H1 (cell line): ENCODE data around the gene MPRIP. TPM values are rescaled to one million over a fixed set of nuclear protein-coding genes. Genes with fewer than 3 reads are reported as not detected.

Source experiments
- CBX8 ChIP-seq: fragments of 300-800, 300-1000 bp; sonication (generic); IDR thresholded peaks from 2 replicates; pipeline ENCODE4 v1.7.1; 2016; ENCODE audit warnings: low read depth, low read length, borderline replicate concordance
- MAFK ChIP-seq: IDR thresholded peaks from 2 replicates; pipeline ENCODE4 v1.6.1; 2012; ENCODE audit warnings: low read depth, mild to moderate bottlenecking, improper control_type of control experiment, low read length
- SIRT6 ChIP-seq: IDR thresholded peaks from one replicate; pipeline ENCODE4 v1.7.1; 2012; ENCODE audit warnings: low read length, inconsistent platforms
- TAF7 ChIP-seq: optimal IDR thresholded peaks from 2 replicates; pipeline ENCODE3; 2011; ENCODE audit warnings: low read depth, mild to moderate bottlenecking, inconsistent platforms, low read length, moderate library complexity, borderline replicate concordance
- ZNF274 ChIP-seq: IDR thresholded peaks from 2 replicates; pipeline ENCODE4 v1.7.0; 2012; ENCODE audit warnings: low read length, borderline replicate concordance; ENCODE audit errors: extremely low read depth
- polyA plus RNA-seq, 7 experiments: library from polyadenylated mRNA; depleted of rRNA in 3 of 7; stranded (reverse) in 5 of 7; unstranded in 2 of 7; fragments of >200 nt in 5 of 7; fragments of 200-250 nt in 2 of 7; gene quantifications; 1 replicate in 5 of 7; 2 replicates in 1 of 7; 4 replicates in 1 of 7; pipeline versions ENCODE4 v1.2.1 to v1.2.3, GENCODE V29; 2011 to 2013; ENCODE audit warnings: missing spikeins in 2 of 7, mixed read lengths in 2 of 7
- total RNA-seq: library from RNA; stranded (reverse); fragmentation: NEBNext Ultra II Directional; extraction: Animal tissue kit (Norgen Biotek cat#: 25700); gene quantifications from 2 replicates; pipeline ENCODE4 v1.2.1, GENCODE V29; 2021
- TF ChIP-seq, protein P1 (sequence below): IDR thresholded peaks from 2 replicates; pipeline ENCODE4 v1.6.1; 2011; ENCODE audit warnings: low read depth, mild to moderate bottlenecking, low read length; ENCODE audit not compliant: insufficient read depth

MPRIP gene
- total and polyA plus RNA-seq, 2 of the 8 experiments (the other 6 are each of a cell fraction or from before 2014, with no cell fraction given) = 48.6 to 146 TPM

- TF ChIP-seq, protein P1, sequence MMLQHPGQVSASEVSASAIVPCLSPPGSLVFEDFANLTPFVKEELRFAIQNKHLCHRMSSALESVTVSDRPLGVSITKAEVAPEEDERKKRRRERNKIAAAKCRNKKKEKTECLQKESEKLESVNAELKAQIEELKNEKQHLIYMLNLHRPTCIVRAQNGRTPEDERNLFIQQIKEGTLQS = no peak
- no peak for TF ChIP-seq SIRT6
- no peak for TF ChIP-seq ZNF274
- no peak for TF ChIP-seq CBX8
- TF ChIP-seq MAFK = no peak
- TF ChIP-seq TAF7 = no peak
Measured at GRCh38 chr17:17060930-17061329, 18.7 kb downstream of the MPRIP start (continued).
